Neural cell (in vitro differentiated cells): ENCODE measurements around the gene RBM19. TPM values are rescaled to one million over a fixed set of nuclear protein-coding genes. Genes with fewer than 3 reads are reported as not detected.

ENCODE experiments used
- H2AFZ ChIP-seq: fragments of 200-600, 300-800 bp; sonication (generic), shearing (Covaris generic); 2 replicates; pipeline ENCODE4 v1.6.0; 2014; ENCODE audit warnings: low read depth, mild to moderate bottlenecking, antibody characterized with exemption, low read length, moderate library complexity
- H3F3A ChIP-seq: fragments of 200-600 bp; shearing (Covaris generic); 2 replicates; pipeline ENCODE4 v1.6.1; 2016; ENCODE audit warnings: mild to moderate bottlenecking, moderate library complexity, mixed read lengths, antibody characterized with exemption, low read length; ENCODE audit not compliant: insufficient read depth, poor library complexity, severe bottlenecking
- H3K27ac ChIP-seq: fragments of 200-600, 300-800 bp; sonication (generic), shearing (Covaris generic); 2 replicates; pipeline ENCODE4 v1.5.1; 2014; ENCODE audit warnings: mild to moderate bottlenecking, low read length, moderate library complexity
- H3K27me3 ChIP-seq: fragments of 300-800, 200-600 bp; sonication (generic), shearing (Covaris generic); 2 replicates; pipeline ENCODE4 v1.6.0; 2014; ENCODE audit warnings: mild to moderate bottlenecking, low read depth, low read length, moderate library complexity; ENCODE audit not compliant: insufficient read depth
- H3K36me3 ChIP-seq: fragments of 300-800, 200-600 bp; sonication (generic), shearing (Covaris generic); 2 replicates; pipeline ENCODE4 v1.5.1; 2014; ENCODE audit warnings: mild to moderate bottlenecking, antibody characterized with exemption, low read length, moderate library complexity; ENCODE audit not compliant: insufficient read depth
- H3K4me2 ChIP-seq: fragments of 300-800, 200-600 bp; sonication (generic), shearing (Covaris generic); 2 replicates; pipeline ENCODE4 v1.6.0; 2014; ENCODE audit warnings: mild to moderate bottlenecking, low read length
- H3K4me3 ChIP-seq: fragments of 300-800, 200-600 bp; sonication (generic), shearing (Covaris generic); 2 replicates; pipeline ENCODE4 v1.5.1; 2014; ENCODE audit warnings: mild to moderate bottlenecking, low read length, moderate library complexity
- H3K79me2 ChIP-seq: fragments of 200-600 bp; shearing (Covaris generic); replicated peaks from 2 replicates; pipeline ENCODE4 v1.6.0; 2014; ENCODE audit warnings: mild to moderate bottlenecking, low read length, moderate library complexity; ENCODE audit not compliant: insufficient read depth
- H3K9ac ChIP-seq: fragments of 300-800, 200-600 bp; sonication (generic), shearing (Covaris generic); 2 replicates; pipeline ENCODE4 v1.6.1; 2016; ENCODE audit warnings: mild to moderate bottlenecking, low read length, mixed read lengths
- H3K9me2 ChIP-seq: fragments of 200-600 bp; shearing (Covaris generic); 2 replicates; pipeline ENCODE4 v1.6.1; 2016; ENCODE audit warnings: mild to moderate bottlenecking, low read length, mixed read lengths; ENCODE audit not compliant: insufficient read depth
- H3K9me3 ChIP-seq: fragments of 200-600, 300-800 bp; sonication (generic), shearing (Covaris generic); 2 replicates; pipeline ENCODE4 v1.6.1; 2016; ENCODE audit warnings: mild to moderate bottlenecking, mixed run types, low read length, moderate library complexity, mixed read lengths
- H4K20me1 ChIP-seq: fragments of 200-600 bp; shearing (Covaris generic); 2 replicates; pipeline ENCODE4 v1.6.1; 2016; ENCODE audit warnings: mild to moderate bottlenecking, mixed run types; ENCODE audit not compliant: insufficient read depth
- CTCF ChIP-seq: fragments of 450-650 bp; IDR thresholded peaks from 2 replicates; pipeline ENCODE4 v1.5.1; 2014; ENCODE audit warnings: antibody characterized with exemption, mild to moderate bottlenecking, moderate library complexity; ENCODE audit not compliant: poor library complexity, severe bottlenecking
- EP300 ChIP-seq: fragments of 450-650 bp; conservative IDR thresholded peaks from 2 replicates; pipeline ENCODE4 v1.6.1; 2014; ENCODE audit warnings: antibody characterized with exemption, mild to moderate bottlenecking, moderate library complexity; ENCODE audit not compliant: poor library complexity, severe bottlenecking
- EZH2 ChIP-seq: fragments of 200-600, 300-800 bp; shearing (Covaris generic), sonication (generic); IDR thresholded peaks from 2 replicates; pipeline ENCODE4 v1.6.1; 2014; ENCODE audit warnings: antibody characterized with exemption, low read length, borderline replicate concordance, mild to moderate bottlenecking; ENCODE audit not compliant: insufficient read depth, poor library complexity, severe bottlenecking
- MXI1 ChIP-seq: fragments of 450-650 bp; conservative IDR thresholded peaks from 2 replicates; pipeline ENCODE4 v1.6.1; 2014; ENCODE audit warnings: antibody characterized with exemption, mild to moderate bottlenecking; ENCODE audit not compliant: poor library complexity, severe bottlenecking
- POLR2AphosphoS5 ChIP-seq: IDR thresholded peaks from 2 replicates; pipeline ENCODE4 v1.6.1; 2012
- RAD21 ChIP-seq: fragments of 450-650 bp; conservative IDR thresholded peaks from 2 replicates; pipeline ENCODE4 v1.6.1; 2014; ENCODE audit warnings: antibody characterized with exemption, mild to moderate bottlenecking, moderate library complexity
- SMC3 ChIP-seq: fragments of 450-650 bp; conservative IDR thresholded peaks from 2 replicates; pipeline ENCODE4 v1.6.1; 2014; ENCODE audit warnings: antibody characterized with exemption, mild to moderate bottlenecking, moderate library complexity; ENCODE audit not compliant: poor library complexity
- TAF1 ChIP-seq: IDR thresholded peaks from 2 replicates; pipeline ENCODE4 v1.6.1; 2012; ENCODE audit warnings: low read depth
- polyA plus RNA-seq: library from polyadenylated mRNA; depleted of rRNA; stranded (reverse); fragments of >200 nt; gene quantifications from 2 replicates; pipeline ENCODE4 v1.2.3, GENCODE V29; 2014
- TF ChIP-seq, protein P1 (sequence below): IDR thresholded peaks from 2 replicates; pipeline ENCODE4 v1.6.1; 2012; ENCODE audit warnings: borderline replicate concordance

The RBM19 gene
- polyA plus RNA-seq, 1 donor from 2014 or later = 14.2 TPM

DNA sequence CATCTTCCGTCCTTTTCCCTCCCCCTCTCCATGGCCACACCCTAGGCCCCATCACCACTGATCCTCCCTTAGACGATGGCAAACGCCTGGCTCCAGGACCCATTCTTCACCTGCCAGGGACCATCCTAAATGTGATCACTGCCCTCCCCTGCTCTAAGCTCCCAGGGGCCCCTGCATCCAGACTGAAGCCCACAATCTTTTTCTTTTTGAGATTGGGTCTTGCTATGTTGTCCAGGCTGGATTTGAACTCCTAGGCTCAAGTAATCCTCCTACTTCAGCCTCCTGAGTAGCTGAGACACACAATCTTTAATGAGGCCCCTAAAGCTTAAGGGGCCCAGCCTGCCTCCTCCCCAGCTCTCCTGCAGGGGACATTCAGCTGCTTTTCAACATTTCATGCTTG, 15.3 kb downstream of the RBM19 start:
- Histone ChIP-seq H3K9ac (no peak overlapping the region), H3K79me2 (no peaks in the 10 kb centered on the region), H3K27me3 (no peaks in the 10 kb centered on the region)

GRCh38 chr12:113949321-113950305, 16.5 kb downstream of the RBM19 start:
- no peak overlapping the region for H3K9ac ChIP-seq
- no peaks in the 10 kb centered on the region for H4K20me1 ChIP-seq
- no peaks in the 10 kb centered on the region for H3K27me3 ChIP-seq
- no peak overlapping the region for H3K27ac ChIP-seq
- H3K9me2 ChIP-seq = no peaks in the 10 kb centered on the region
- no peaks in the 10 kb centered on the region for H3K79me2 ChIP-seq
- no peak overlapping the region for H3K4me2 ChIP-seq
- H3K9me3 ChIP-seq = no peaks in the 10 kb centered on the region
- H3K36me3 ChIP-seq = no peaks in the 10 kb centered on the region
- no peak overlapping the region for H2AFZ ChIP-seq
- H3F3A ChIP-seq = no peaks in the 10 kb centered on the region
- H3K4me3 ChIP-seq = no peak overlapping the region
- TF ChIP-seq SMC3 (no peak), POLR2AphosphoS5 (no peak), EP300 (no peak), RAD21 (no peak), TAF1 (no peak), CTCF (no peak)
- TF ChIP-seq, protein P1, sequence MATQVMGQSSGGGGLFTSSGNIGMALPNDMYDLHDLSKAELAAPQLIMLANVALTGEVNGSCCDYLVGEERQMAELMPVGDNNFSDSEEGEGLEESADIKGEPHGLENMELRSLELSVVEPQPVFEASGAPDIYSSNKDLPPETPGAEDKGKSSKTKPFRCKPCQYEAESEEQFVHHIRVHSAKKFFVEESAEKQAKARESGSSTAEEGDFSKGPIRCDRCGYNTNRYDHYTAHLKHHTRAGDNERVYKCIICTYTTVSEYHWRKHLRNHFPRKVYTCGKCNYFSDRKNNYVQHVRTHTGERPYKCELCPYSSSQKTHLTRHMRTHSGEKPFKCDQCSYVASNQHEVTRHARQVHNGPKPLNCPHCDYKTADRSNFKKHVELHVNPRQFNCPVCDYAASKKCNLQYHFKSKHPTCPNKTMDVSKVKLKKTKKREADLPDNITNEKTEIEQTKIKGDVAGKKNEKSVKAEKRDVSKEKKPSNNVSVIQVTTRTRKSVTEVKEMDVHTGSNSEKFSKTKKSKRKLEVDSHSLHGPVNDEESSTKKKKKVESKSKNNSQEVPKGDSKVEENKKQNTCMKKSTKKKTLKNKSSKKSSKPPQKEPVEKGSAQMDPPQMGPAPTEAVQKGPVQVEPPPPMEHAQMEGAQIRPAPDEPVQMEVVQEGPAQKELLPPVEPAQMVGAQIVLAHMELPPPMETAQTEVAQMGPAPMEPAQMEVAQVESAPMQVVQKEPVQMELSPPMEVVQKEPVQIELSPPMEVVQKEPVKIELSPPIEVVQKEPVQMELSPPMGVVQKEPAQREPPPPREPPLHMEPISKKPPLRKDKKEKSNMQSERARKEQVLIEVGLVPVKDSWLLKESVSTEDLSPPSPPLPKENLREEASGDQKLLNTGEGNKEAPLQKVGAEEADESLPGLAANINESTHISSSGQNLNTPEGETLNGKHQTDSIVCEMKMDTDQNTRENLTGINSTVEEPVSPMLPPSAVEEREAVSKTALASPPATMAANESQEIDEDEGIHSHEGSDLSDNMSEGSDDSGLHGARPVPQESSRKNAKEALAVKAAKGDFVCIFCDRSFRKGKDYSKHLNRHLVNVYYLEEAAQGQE = no peak

More for the DNA sequence above, 15.3 kb downstream of the RBM19 start:
- no peaks in the 10 kb centered on the region for H3F3A ChIP-seq
- no peak overlapping the region for H2AFZ ChIP-seq
- H4K20me1 ChIP-seq = no peaks in the 10 kb centered on the region
- no peak overlapping the region for H3K4me2 ChIP-seq
- no peak overlapping the region for H3K27ac ChIP-seq
- no peak for TF ChIP-seq EZH2
- TF ChIP-seq, protein P1 = no peak
- no peak for TF ChIP-seq RAD21
- TF ChIP-seq SMC3 = no peak
- no peak for TF ChIP-seq POLR2AphosphoS5
- no peak for TF ChIP-seq CTCF
- no peak for TF ChIP-seq MXI1
- TF ChIP-seq EP300 = no peak
- no peak for TF ChIP-seq TAF1
- H3K9me2 ChIP-seq = no peaks in the 10 kb centered on the region
- no peaks in the 10 kb centered on the region for H3K36me3 ChIP-seq
- H3K9me3 ChIP-seq = no peaks in the 10 kb centered on the region
- no peak overlapping the region for H3K4me3 ChIP-seq
